ENCODE data around the gene NRXN3. TPM values are rescaled to one million over a fixed set of nuclear protein-coding genes. Genes with fewer than 3 reads are reported as not detected.
A peak's percentile ranks its signal among the peaks of the same experiment; 100 is the strongest.
"Not testable (repeated sequence)": the region's sequence is repeated elsewhere in the genome, so short reads cannot be mapped to it uniquely, and the experiment has no call there.

The NRXN3 gene
- total and polyA plus RNA-seq, 2 experiments from 2014 or later = 0.08 to 0.11 TPM

DNA sequence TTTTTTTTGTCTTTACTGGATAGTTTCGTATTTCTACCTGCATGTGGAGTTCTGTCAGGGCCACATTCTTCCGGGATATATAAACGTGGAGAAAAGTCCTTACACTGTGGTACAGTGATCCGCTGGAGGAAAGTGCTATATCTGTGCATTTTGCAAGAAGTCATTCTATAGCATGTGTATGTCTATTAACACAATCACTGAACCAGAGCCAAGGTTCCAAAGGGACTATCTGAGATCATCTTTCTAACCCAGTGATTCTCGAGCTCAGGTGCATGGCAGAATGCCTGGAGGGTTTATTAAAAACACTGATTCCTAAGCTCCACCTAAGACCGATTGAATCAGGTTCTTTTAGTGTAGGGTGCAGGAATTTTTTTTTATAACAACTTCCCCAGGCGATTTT, 354.0 kb downstream of the NRXN3 start:
- H2AFZ ChIP-seq = no peak overlapping the region
- WGBS, 2 experiments (ENCODE audit: low coverage in 1 of 2, low lambda C conversion rate in 2 of 2, missing lambda C conversion rate in 2 of 2) = 12 to 21% methylated on average over 7 of the region's 7 CpGs
- TF ChIP-seq EZH2phosphoT487 (IDR thresholded peaks at IDR 0.05; ENCODE audit: insufficient read depth, low read depth) = no peak
- no peak for TF ChIP-seq EZH2 (IDR thresholded peaks at IDR 0.05; ENCODE audit: insufficient read depth, poor library complexity, severe bottlenecking)

DNA sequence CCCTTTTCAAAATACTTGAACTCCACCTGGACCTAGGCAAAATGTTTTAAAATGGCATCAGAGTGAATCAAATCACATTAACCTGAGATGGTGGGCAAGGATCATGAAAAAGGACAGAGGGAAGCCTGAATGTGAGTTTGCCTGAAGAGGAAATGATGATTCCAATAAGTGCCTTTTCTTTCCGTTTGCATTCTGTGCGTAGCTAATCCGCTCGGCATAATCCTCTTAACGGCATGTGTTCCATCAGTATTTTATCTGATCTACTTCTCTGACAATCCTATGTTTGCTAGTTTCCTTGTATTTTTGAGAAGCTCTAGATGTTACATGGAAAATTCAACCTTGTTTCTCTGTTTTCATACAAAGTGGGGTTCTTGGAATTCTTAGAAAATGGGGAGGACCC, 354.6 kb downstream of the NRXN3 start:
- H2AFZ ChIP-seq = no peak overlapping the region
- no peaks in the 10 kb centered on the region for H4K20me1 ChIP-seq (ENCODE audit: insufficient read depth)
- H3K9me3 ChIP-seq (ENCODE audit: low read depth) = no peaks in the 10 kb centered on the region
- WGBS, 2 experiments (ENCODE audit: low coverage in 1 of 2, low lambda C conversion rate in 2 of 2, missing lambda C conversion rate in 2 of 2) = 67 to 75% methylated on average over 5 of the region's 5 CpGs
- H3K4me2 ChIP-seq (ENCODE audit: unreplicated experiment) = no peak overlapping the region
- no peaks in the 10 kb centered on the region for H3K36me3 ChIP-seq (ENCODE audit: low read depth)
- H3K4me1 ChIP-seq (ENCODE audit: insufficient read depth) = no peaks in the 10 kb centered on the region
- H3K27me3 ChIP-seq (replicated peaks; ENCODE audit: insufficient read depth) = no peaks in the 10 kb centered on the region
- no peak overlapping the region for H3K27ac ChIP-seq
- H3K79me2 ChIP-seq (ENCODE audit: insufficient read depth) = no peaks in the 10 kb centered on the region
- TF ChIP-seq EZH2phosphoT487 (IDR thresholded peaks at IDR 0.05; ENCODE audit: insufficient read depth, low read depth) = no peak
- no peak for TF ChIP-seq EZH2 (IDR thresholded peaks at IDR 0.05; ENCODE audit: insufficient read depth, poor library complexity, severe bottlenecking)
- no peak overlapping the region for H3K9ac ChIP-seq
- no peak overlapping the region for H3K4me3 ChIP-seq
- no peaks in the 10 kb centered on the region for H3F3A ChIP-seq (ENCODE audit: insufficient read depth)
- H3K9me2 ChIP-seq (ENCODE audit: insufficient read depth) = no peaks in the 10 kb centered on the region
- in situ Hi-C loops (cut with MboI) = no loop called here
- DNase-seq = no peak

More for the DNA sequence above, 354.0 kb downstream of the NRXN3 start:
- Histone ChIP-seq H3K4me1 (ENCODE audit: insufficient read depth) (no peaks in the 10 kb centered on the region), H3K9ac (no peak overlapping the region), H3K27me3 (replicated peaks; ENCODE audit: insufficient read depth) (no peaks in the 10 kb centered on the region), H3K9me3 (ENCODE audit: low read depth) (no peaks in the 10 kb centered on the region), H3K79me2 (ENCODE audit: insufficient read depth) (no peaks in the 10 kb centered on the region), H4K20me1 (ENCODE audit: insufficient read depth) (no peaks in the 10 kb centered on the region), H3K9me2 (ENCODE audit: insufficient read depth) (no peaks in the 10 kb centered on the region), H3K27ac (no peak overlapping the region), H3K36me3 (ENCODE audit: low read depth) (no peaks in the 10 kb centered on the region), H3K4me2 (ENCODE audit: unreplicated experiment) (no peak overlapping the region), H3K4me3 (no peak overlapping the region), H3F3A (ENCODE audit: insufficient read depth) (no peaks in the 10 kb centered on the region)
- in situ Hi-C loops (cut with MboI) = no loop called here
- DNase-seq = no peak

DNA sequence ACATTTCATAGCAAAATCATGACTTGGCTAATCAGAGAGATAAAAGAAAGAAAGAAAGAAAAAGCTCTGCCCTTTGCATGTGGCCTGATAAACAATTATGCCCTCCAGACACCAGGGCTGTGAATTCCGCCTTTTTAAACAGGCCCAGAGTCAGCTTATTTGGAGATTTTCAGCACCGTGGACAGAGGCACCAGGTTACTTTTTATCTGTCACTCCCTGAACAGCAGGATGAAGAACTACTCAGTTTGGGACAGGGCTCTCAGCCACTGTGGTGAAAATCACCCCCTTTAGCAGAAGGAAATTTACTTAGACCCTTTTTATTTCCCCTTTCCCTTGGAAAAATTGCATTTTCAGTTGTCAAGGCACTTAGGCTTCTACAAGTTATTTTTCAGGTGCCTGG, 359.9 kb downstream of the NRXN3 start:
- Histone ChIP-seq H3K36me3 (ENCODE audit: low read depth) (no peaks in the 10 kb centered on the region), H3K79me2 (ENCODE audit: insufficient read depth) (no peaks in the 10 kb centered on the region), H3K9ac (no peak overlapping the region), H3K4me3 (no peak overlapping the region), H3K4me2 (ENCODE audit: unreplicated experiment) (no peak overlapping the region), H3K27me3 (replicated peaks; ENCODE audit: insufficient read depth) (no peaks in the 10 kb centered on the region), H2AFZ (no peak overlapping the region), H3K27ac (no peak overlapping the region), H3K9me3 (ENCODE audit: low read depth) (no peaks in the 10 kb centered on the region), H3K4me1 (ENCODE audit: insufficient read depth) (no peaks in the 10 kb centered on the region), H3K9me2 (ENCODE audit: insufficient read depth) (no peaks in the 10 kb centered on the region), H3F3A (ENCODE audit: insufficient read depth) (no peaks in the 10 kb centered on the region), H4K20me1 (ENCODE audit: insufficient read depth) (no peaks in the 10 kb centered on the region)
- WGBS, 2 experiments (ENCODE audit: low coverage in 1 of 2, low lambda C conversion rate in 2 of 2, missing lambda C conversion rate in 2 of 2) = 8% methylated on average over 2 of the region's 2 CpGs
- TF ChIP-seq EZH2phosphoT487 (IDR thresholded peaks at IDR 0.05; ENCODE audit: insufficient read depth, low read depth) = no peak
- no peak for TF ChIP-seq EZH2 (IDR thresholded peaks at IDR 0.05; ENCODE audit: insufficient read depth, poor library complexity, severe bottlenecking)
- in situ Hi-C loops (cut with MboI) = no loop called here
- peak; percentile 41 for DNase-seq

DNA sequence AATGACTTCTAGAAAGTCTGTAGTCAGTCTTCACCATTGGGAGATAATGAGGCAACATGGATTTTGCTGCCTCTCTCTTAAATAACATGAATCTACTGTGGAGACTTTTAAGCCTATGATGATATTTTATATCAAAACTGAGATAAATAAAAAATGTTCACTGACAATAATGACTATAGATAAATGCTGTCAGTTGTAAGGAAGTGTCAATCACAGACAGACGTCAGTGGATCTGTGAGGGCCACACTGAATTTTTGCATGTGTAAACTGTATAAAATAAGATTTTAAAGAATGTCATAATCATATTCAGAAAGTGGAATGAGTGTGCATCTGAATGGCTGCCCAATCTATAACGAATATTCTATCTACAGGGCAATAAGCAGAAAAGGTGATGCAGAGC, 364.0 kb downstream of the NRXN3 start:
- no peaks in the 10 kb centered on the region for H3K79me2 ChIP-seq (ENCODE audit: insufficient read depth)
- no peaks in the 10 kb centered on the region for H3K36me3 ChIP-seq (ENCODE audit: low read depth)
- H3K27ac ChIP-seq = no peak overlapping the region
- TF ChIP-seq EZH2 (IDR thresholded peaks at IDR 0.05; ENCODE audit: insufficient read depth, poor library complexity, severe bottlenecking) = no peak
- TF ChIP-seq EZH2phosphoT487 (IDR thresholded peaks at IDR 0.05; ENCODE audit: insufficient read depth, low read depth) = no peak
- in situ Hi-C loops (cut with MboI) = no loop called here
- no peak overlapping the region for H3K4me3 ChIP-seq
- no peaks in the 10 kb centered on the region for H3F3A ChIP-seq (ENCODE audit: insufficient read depth)
- WGBS, 2 experiments (ENCODE audit: low coverage in 1 of 2, low lambda C conversion rate in 2 of 2, missing lambda C conversion rate in 2 of 2) = 11 to 20% methylated on average over 2 of the region's 2 CpGs
- H3K9ac ChIP-seq = no peak overlapping the region
- H3K4me1 ChIP-seq (ENCODE audit: insufficient read depth) = no peaks in the 10 kb centered on the region
- no peaks in the 10 kb centered on the region for H3K9me2 ChIP-seq (ENCODE audit: insufficient read depth)
- DNase-seq = no peak
- H2AFZ ChIP-seq = no peak overlapping the region
- no peaks in the 10 kb centered on the region for H3K9me3 ChIP-seq (ENCODE audit: low read depth)
- H4K20me1 ChIP-seq (ENCODE audit: insufficient read depth) = no peaks in the 10 kb centered on the region
- no peaks in the 10 kb centered on the region for H3K27me3 ChIP-seq (replicated peaks; ENCODE audit: insufficient read depth)
- H3K4me2 ChIP-seq (ENCODE audit: unreplicated experiment) = no peak overlapping the region

DNA sequence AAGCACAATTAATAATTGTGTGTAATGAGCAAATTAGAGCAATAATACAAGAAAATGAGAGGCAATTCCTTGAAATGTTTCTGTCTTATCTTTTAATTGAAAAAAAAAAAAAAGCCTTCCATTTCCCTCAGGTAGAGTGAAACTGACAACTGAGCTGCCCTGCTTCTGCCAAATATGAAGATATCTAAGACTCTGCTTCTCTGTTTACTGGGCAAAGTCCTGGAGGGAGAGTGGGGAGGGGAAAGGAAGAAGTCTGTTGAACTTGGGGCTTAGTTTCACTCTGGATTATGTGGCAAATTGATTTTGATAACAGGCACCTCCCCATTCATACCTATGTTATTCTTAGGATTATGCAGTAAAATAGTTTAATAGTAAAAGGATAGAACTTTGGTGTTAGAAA, 364.9 kb downstream of the NRXN3 start:
- no peak overlapping the region for H2AFZ ChIP-seq
- no peaks in the 10 kb centered on the region for H3K4me1 ChIP-seq (ENCODE audit: insufficient read depth)
- TF ChIP-seq EZH2 (IDR thresholded peaks at IDR 0.05; ENCODE audit: insufficient read depth, poor library complexity, severe bottlenecking) = no peak
- no peak for TF ChIP-seq EZH2phosphoT487 (IDR thresholded peaks at IDR 0.05; ENCODE audit: insufficient read depth, low read depth)
- no peak overlapping the region for H3K4me3 ChIP-seq
- H3F3A ChIP-seq (ENCODE audit: insufficient read depth) = no peaks in the 10 kb centered on the region
- no peaks in the 10 kb centered on the region for H4K20me1 ChIP-seq (ENCODE audit: insufficient read depth)
- no peaks in the 10 kb centered on the region for H3K27me3 ChIP-seq (replicated peaks; ENCODE audit: insufficient read depth)
- DNase-seq = no peak
- no peaks in the 10 kb centered on the region for H3K9me3 ChIP-seq (ENCODE audit: low read depth)
- H3K9me2 ChIP-seq (ENCODE audit: insufficient read depth) = no peaks in the 10 kb centered on the region
- H3K36me3 ChIP-seq (ENCODE audit: low read depth) = no peaks in the 10 kb centered on the region
- H3K27ac ChIP-seq = no peak overlapping the region
- H3K9ac ChIP-seq = no peak overlapping the region
- no peak overlapping the region for H3K4me2 ChIP-seq (ENCODE audit: unreplicated experiment)
- no peaks in the 10 kb centered on the region for H3K79me2 ChIP-seq (ENCODE audit: insufficient read depth)
- in situ Hi-C loops (cut with MboI) = no loop called here

DNA sequence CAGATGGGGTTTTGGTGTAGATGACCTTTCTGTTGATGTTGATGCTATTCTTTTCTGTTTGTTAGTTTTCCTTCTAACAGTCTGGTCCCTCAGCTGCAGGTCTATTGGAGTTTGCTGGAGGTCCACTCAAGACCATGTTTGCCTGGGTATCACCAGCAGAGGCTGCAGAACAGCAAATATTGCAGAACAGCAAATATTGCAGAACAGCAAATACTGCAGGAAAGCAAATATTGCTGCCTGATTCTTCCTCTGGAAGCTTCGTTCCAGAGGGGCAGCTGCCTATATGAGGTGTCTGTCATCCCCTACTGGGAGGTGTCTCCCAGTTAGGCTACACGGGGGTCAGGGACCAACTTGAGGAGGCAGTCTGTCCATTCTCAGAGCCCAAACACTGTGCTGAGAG, 371.6 kb downstream of the NRXN3 start:
- H3K9me3 ChIP-seq (ENCODE audit: low read depth); H3K4me1 ChIP-seq (ENCODE audit: insufficient read depth); H3K9me2 ChIP-seq (ENCODE audit: insufficient read depth); H3K4me2 ChIP-seq (ENCODE audit: unreplicated experiment); H3K36me3 ChIP-seq (ENCODE audit: low read depth); H3K27me3 ChIP-seq (replicated peaks; ENCODE audit: insufficient read depth); H3F3A ChIP-seq (ENCODE audit: insufficient read depth); H3K4me3 ChIP-seq; H3K79me2 ChIP-seq (ENCODE audit: insufficient read depth); H4K20me1 ChIP-seq (ENCODE audit: insufficient read depth); H3K27ac ChIP-seq; in situ Hi-C loops (cut with MboI); DNase-seq; H3K9ac ChIP-seq; H2AFZ ChIP-seq: not testable (repeated sequence)
- WGBS, 2 experiments (ENCODE audit: low coverage in 1 of 2, low lambda C conversion rate in 2 of 2, missing lambda C conversion rate in 2 of 2) = 14 to 27% methylated on average over 2 of the region's 2 CpGs
